Measurements from ENCODE around the gene DDX47. TPM values are rescaled to one million over a fixed set of nuclear protein-coding genes. Genes with fewer than 3 reads are reported as not detected.

Gene DDX47
- total and polyA plus RNA-seq, 2 of the 13 experiments (the other 11 are each of a cell fraction or from before 2014, with no cell fraction given) = 48.5 to 78.7 TPM

GRCh38 chr12:12796928-12797793 is 16.0 kb upstream of the DDX47 start:
- ATAC-seq (no peak), DNase-seq (ENCODE audit: low spot score) (no peak), FAIRE-seq (no peak)
- Histone ChIP-seq H3K4me3 (replicated peaks in 1 of 3; ENCODE audit: insufficient read depth in 1 of 3, low read depth in 2 of 3, low read length in 3 of 3) (no peak overlapping the region), H3K4me1 (ENCODE audit: insufficient read depth, low read length) (peaks cover 3% of the 10 kb centered on the region; the same call in 1 of the 2 replicates), H3K79me2 (ENCODE audit: insufficient read depth, low read length) (no peaks in the 10 kb centered on the region), H3K27me3 (ENCODE audit: control insufficient read depth in 1 of 2, insufficient read depth in 2 of 2, low read length in 2 of 2) (peaks cover 0 to 10% of the 10 kb centered on the region in 2 experiments; a peak in 1 of 5 replicates), H2AFZ (ENCODE audit: low read length) (no peak overlapping the region), H3K4me2 (ENCODE audit: low read depth, low read length) (no peak overlapping the region), H4K20me1 (ENCODE audit: insufficient read depth, low read length) (no peaks in the 10 kb centered on the region), H3K27ac (ENCODE audit: extremely low read length, insufficient read depth, low read length) (no peak overlapping the region), H3K36me3 (replicated peaks in 1 of 2; ENCODE audit: control insufficient read depth in 1 of 2, insufficient read depth in 2 of 2, low read length in 2 of 2) (no peaks in the 10 kb centered on the region), H3K9ac (ENCODE audit: insufficient read depth, low read depth, low read length) (no peak overlapping the region), H3K9me3 (ENCODE audit: low read length) (no peaks in the 10 kb centered on the region)
- CTCF ChIA-PET (ENCODE audit: low intra/inter-chr PET ratio, low total read pairs) = no interaction called here
- TF ChIP-seq ZNF589 (CRISPR knock-in tag; conservative IDR thresholded peaks at IDR 0.05) (no peak), ZNF446 (CRISPR knock-in tag; IDR thresholded peaks at IDR 0.05) (no peak), ZNF350 (CRISPR knock-in tag; IDR thresholded peaks at IDR 0.05; ENCODE audit: borderline replicate concordance, low read depth) (no peak), ARNT (IDR thresholded peaks at IDR 0.05) (no peak), TEF (CRISPR knock-in tag; IDR thresholded peaks at IDR 0.05) (no peak), ZNF792 (CRISPR knock-in tag; IDR thresholded peaks at IDR 0.05) (no peak), ZMYM4 (CRISPR knock-in tag; IDR thresholded peaks at IDR 0.05) (no peak), CREB1 (IDR thresholded peaks at IDR 0.05) (peak; percentile 45; the same call in 1 of the 2 replicates), CREB1 (CRISPR knock-in tag; IDR thresholded peaks at IDR 0.05) (no peak), POGZ (CRISPR knock-in tag; IDR thresholded peaks at IDR 0.05) (no peak)
- in situ Hi-C loops (cut with HindIII; ENCODE audit: extremely low pct_ligation_motif_present, low pct_unique_long_range_greater_than_20kb) (loop anchor here (25.0 kb wide), 1 partner anchor 415 kb away; no protein-coding TSS in a partner anchor), intact Hi-C loops (cut with micrococcal nuclease; ENCODE audit: unreplicated experiment) (no loop called here)
- POLR2A ChIA-PET = no interaction called here
- 29% methylated on average over 9 of the region's 9 CpGs for WGBS (ENCODE audit: low lambda C conversion rate)
- BruUV-seq (replicated peaks) = no TSS peak

Measured in HepG2 (cell line).